ENCODE data around the gene IFT122. TPM values are rescaled to one million over a fixed set of nuclear protein-coding genes. Genes with fewer than 3 reads are reported as not detected.

Gene IFT122
- total and polyA plus RNA-seq, 3 donors from 2014 or later: 125 to 218 (median 168) TPM

GRCh38 chr3:129567176-129567705, 127.2 kb downstream of the IFT122 start:
- no peak overlapping the region for H3K27ac ChIP-seq
- no peak for TF ChIP-seq POLR2A (IDR thresholded peaks at IDR 0.05)
- TF ChIP-seq CTCF (IDR thresholded peaks at IDR 0.05): no peak
- no peak for DNase-seq
- intact Hi-C loops (cut with DNase I; ENCODE audit: low total_unique reads): no loop called here
- 65 to 71% methylated on average over 11 to 18 of the region's 18 CpGs for WGBS, 2 donors
- H3K27me3 ChIP-seq: no peaks in the 10 kb centered on the region
- peaks cover 31% of the 10 kb centered on the region for H3K4me1 ChIP-seq
- H3K4me3 ChIP-seq: no peak overlapping the region
- H3K9me3 ChIP-seq: no peaks in the 10 kb centered on the region
- no peaks in the 10 kb centered on the region for H3K36me3 ChIP-seq (ENCODE audit: low read depth, missing control alignments)

- Histone ChIP-seq H3K9me3 (no peaks in the 10 kb centered on the region), H3K4me1 (peaks cover 31% of the 10 kb centered on the region), H3K27me3 (no peaks in the 10 kb centered on the region), H3K36me3 (ENCODE audit: low read depth, missing control alignments) (no peaks in the 10 kb centered on the region), H3K4me3 (no peak overlapping the region), H3K27ac (no peak overlapping the region)
- TF ChIP-seq CTCF (IDR thresholded peaks at IDR 0.05) (no peak), POLR2A (IDR thresholded peaks at IDR 0.05) (no peak)
- intact Hi-C loops (cut with DNase I; ENCODE audit: low total_unique reads): no loop called here
- DNase-seq: no peak
- WGBS, 2 donors: 37 to 43% methylated on average over 6 of the region's 6 CpGs
These were observed 127.9 kb downstream of the IFT122 start for GRCh38 chr3:129567939-129568338.

GRCh38 chr3:129569856-129570255, 129.8 kb downstream of the IFT122 start:
- Histone ChIP-seq H3K27ac (no peak overlapping the region), H3K4me3 (no peak overlapping the region), H3K9me3 (no peaks in the 10 kb centered on the region), H3K27me3 (no peaks in the 10 kb centered on the region), H3K36me3 (ENCODE audit: low read depth, missing control alignments) (no peaks in the 10 kb centered on the region), H3K4me1 (peaks cover 17% of the 10 kb centered on the region)
- intact Hi-C loops (cut with DNase I; ENCODE audit: low total_unique reads): no loop called here
- TF ChIP-seq CTCF (IDR thresholded peaks at IDR 0.05): no peak
- TF ChIP-seq POLR2A (IDR thresholded peaks at IDR 0.05): no peak
- no peak for DNase-seq
- 95% methylated on average over 7 of the region's 7 CpGs for WGBS, 2 donors

Small RNAs within 50 kb of the gene (small RNA-seq; reads per million reads assigned to genes)
- gene SNORA7B: 193 to 206 reads per million in 2 donors

Other genes with a start within 250 kb of the IFT122 start
- gene COPG1, start 190.6 kb upstream of the IFT122 start, total RNA-seq: 10 to 100 TPM; 94.5 to 98.2 TPM
- gene COPG1, start 190.6 kb upstream of the IFT122 start, polyA plus RNA-seq (ENCODE audit: insufficient read depth, low read depth, low replicate concordance): 113 TPM
- 10 to 100 TPM; 37.8 to 41.6 TPM for gene HMCES, start 161.4 kb upstream of the IFT122 start, total RNA-seq
- gene HMCES, start 161.4 kb upstream of the IFT122 start, polyA plus RNA-seq (ENCODE audit: insufficient read depth, low read depth, low replicate concordance): 81.5 TPM
- 10 to 100 TPM in 1 of 2 donors, 1 to 10 TPM in 1; 7.3 to 13.7 TPM for gene EFCAB12, start 11.6 kb upstream of the IFT122 start, total RNA-seq
- 16.0 TPM for gene EFCAB12, start 11.6 kb upstream of the IFT122 start, polyA plus RNA-seq (ENCODE audit: insufficient read depth, low read depth, low replicate concordance)
- gene MBD4, start 276 bp upstream of the IFT122 start, total RNA-seq: 10 to 100 TPM; 26.0 to 27.6 TPM
- 30.3 TPM for gene MBD4, start 276 bp upstream of the IFT122 start, polyA plus RNA-seq (ENCODE audit: insufficient read depth, low read depth, low replicate concordance)
- under 1 TPM in 1 of 2 donors, not detected in 1; 0.25 TPM for gene RHO, start 88.4 kb downstream of the IFT122 start, total RNA-seq
- not detected for gene RHO, start 88.4 kb downstream of the IFT122 start, polyA plus RNA-seq (ENCODE audit: insufficient read depth, low read depth, low replicate concordance)
- gene H1-8, start 103.0 kb downstream of the IFT122 start, total RNA-seq: 1 to 10 TPM; 4.2 to 4.8 TPM
- gene H1-8, start 103.0 kb downstream of the IFT122 start, polyA plus RNA-seq (ENCODE audit: insufficient read depth, low read depth, low replicate concordance): 8.6 TPM
- gene PLXND1, start 166.5 kb downstream of the IFT122 start, total RNA-seq: 10 to 100 TPM; 50.2 to 87.8 TPM
- gene PLXND1, start 166.5 kb downstream of the IFT122 start, polyA plus RNA-seq (ENCODE audit: insufficient read depth, low read depth, low replicate concordance): 69.2 TPM

All from testis (tissue), 3 donors.